Cardiac fibroblast (primary cell): ENCODE results near the gene RNF214.

ENCODE experiments used
- DNase-seq, 2 donors: peaks; one replicate each; pipeline versions ENCODE4 v3.0.0 to v3.0.0-alpha.2; 2010; ENCODE audit warnings: low read depth in 2 of 2
- H3K4me3 ChIP-seq, 2 donors: replicated peaks in 1 of 2; 1 replicate in 1 of 2; 2 replicates in 1 of 2; pipeline ENCODE4 v1.5.1; 2011; ENCODE audit warnings: low read depth in 2 of 2, low read length in 2 of 2, mild to moderate bottlenecking in 2 of 2, moderate library complexity in 1 of 2
- CTCF ChIP-seq: IDR thresholded peaks from one replicate; pipeline ENCODE4 v1.5.1; 2011; ENCODE audit warnings: low read depth, mild to moderate bottlenecking, low read length, inconsistent platforms

RNF214 gene

GRCh38 chr11:117300283-117300663 is 67.8 kb downstream of the RNF214 start:
- TF ChIP-seq CTCF: no peak
- H3K4me3 ChIP-seq: no peak overlapping the region
- peak; percentile 10 to 52 for DNase-seq

- no peak overlapping the region for H3K4me3 ChIP-seq
- no peak for TF ChIP-seq CTCF
- DNase-seq: peak; percentile 34 to 55
These were observed 68.3 kb downstream of the RNF214 start for GRCh38 chr11:117300773-117301172.

GRCh38 chr11:117302228-117302627 is 69.8 kb downstream of the RNF214 start:
- TF ChIP-seq CTCF: no peak
- H3K4me3 ChIP-seq: no peak overlapping the region
- DNase-seq: no peak

- TF ChIP-seq CTCF: no peak
- H3K4me3 ChIP-seq: no peak overlapping the region
- no peak for DNase-seq
These were observed 70.6 kb downstream of the RNF214 start for GRCh38 chr11:117303101-117303500.

GRCh38 chr11:117303646-117304315 is 71.3 kb downstream of the RNF214 start:
- TF ChIP-seq CTCF: no peak
- DNase-seq: no peak
- no peak overlapping the region for H3K4me3 ChIP-seq

GRCh38 chr11:117305145-117305544 is 72.7 kb downstream of the RNF214 start:
- no peak overlapping the region for H3K4me3 ChIP-seq
- no peak for TF ChIP-seq CTCF
- DNase-seq: no peak

GRCh38 chr11:117309310-117309709 is 76.8 kb downstream of the RNF214 start:
- no peak for DNase-seq

More at GRCh38 chr11:117309310-117309709, 76.8 kb downstream of the RNF214 start:
- H3K4me3 ChIP-seq: no peak overlapping the region
- no peak for TF ChIP-seq CTCF
